IMR-90 (cell line): Measurements from ENCODE around the gene BUD23. TPM values are rescaled to one million over a fixed set of nuclear protein-coding genes. Genes with fewer than 3 reads are reported as not detected.

Experiments used
- ATAC-seq: fragments of 200-7000 bp; cut with Tn5 transposase; 2 replicates; pipeline ENCODE4 v1.9.1; 2020; ENCODE audit warnings: low read depth, mild to moderate bottlenecking, moderate library complexity
- BruUV-seq: library from RNA; stranded (reverse); fragments of 400-500 nt; replicated peaks from 2 replicates; lab custom pipeline; 2021; lab: Mats Ljungman, UMichigan
- CTCF ChIA-PET: fragments of 300-600 bp; formaldehyde crosslinking; extraction: SDS; loops from one replicate; lab custom pipeline; 2021; ENCODE audit warnings: antibody characterized with exemption; lab: Yijun Ruan, JAX
- POLR2A ChIA-PET: fragments of 300-600 bp; sonication (Branson Sonifier 250); formaldehyde crosslinking; loops from one replicate; lab custom pipeline; 2022; ENCODE audit warnings: antibody characterized with exemption; ENCODE audit not compliant: unreplicated experiment; lab: Charles Lee
- DNase-seq: peaks from one replicate; pipeline ENCODE4 v3.0.0; 2013
- H2AFZ ChIP-seq: replicated peaks from 2 replicates; pipeline ENCODE3; 2013; ENCODE audit warnings: low read length, mild to moderate bottlenecking; ENCODE audit not compliant: poor library complexity
- H2AK5ac ChIP-seq: 2 replicates; pipeline ENCODE4 v1.6.1; 2013; ENCODE audit warnings: low read depth, low read length, inconsistent platforms
- H2AK9ac ChIP-seq: replicated peaks from 2 replicates; pipeline ENCODE3; 2013; ENCODE audit warnings: mild to moderate bottlenecking, low read depth, low read length, moderate library complexity; ENCODE audit not compliant: poor library complexity
- H2BK120ac ChIP-seq: 2 replicates; pipeline ENCODE4 v1.6.1; 2013; ENCODE audit warnings: low read depth, low read length, inconsistent platforms
- H2BK15ac ChIP-seq: 3 replicates; pipeline ENCODE4 v1.6.1; 2013; ENCODE audit warnings: low read depth, low read length, inconsistent platforms
- H2BK20ac ChIP-seq: 2 replicates; pipeline ENCODE4 v1.6.1; 2013; ENCODE audit warnings: low read depth, mild to moderate bottlenecking, inconsistent platforms, low read length, moderate library complexity
- H2BK5ac ChIP-seq: 2 replicates; pipeline ENCODE4 v1.6.1; 2013; ENCODE audit warnings: mild to moderate bottlenecking, low read depth, low read length, inconsistent platforms; ENCODE audit not compliant: poor library complexity, severe bottlenecking
- H3K14ac ChIP-seq: replicated peaks from 2 replicates; pipeline ENCODE4 v1.6.1; 2013; ENCODE audit warnings: low read depth, low read length, inconsistent platforms
- H3K18ac ChIP-seq: 2 replicates; pipeline ENCODE4 v1.6.1; 2013; ENCODE audit warnings: low read depth, low read length, control low read depth
- H3K23ac ChIP-seq: 2 replicates; pipeline ENCODE4 v1.6.1; 2013; ENCODE audit warnings: low read depth, low read length, inconsistent platforms
- H3K27ac ChIP-seq: 2 replicates; pipeline ENCODE4 v1.5.1; 2013; ENCODE audit warnings: mild to moderate bottlenecking, control low read depth, low read length; ENCODE audit not compliant: insufficient read depth
- H3K27me3 ChIP-seq: 2 replicates; pipeline ENCODE4 v1.6.1; 2013; ENCODE audit warnings: low read length; ENCODE audit not compliant: control insufficient read depth, insufficient read depth
- H3K36me3 ChIP-seq: 2 replicates; pipeline ENCODE4 v1.6.1; 2013; ENCODE audit warnings: low read length, mixed read lengths; ENCODE audit not compliant: control insufficient read depth, insufficient read depth
- H3K4ac ChIP-seq: 2 replicates; pipeline ENCODE4 v1.6.1; 2013; ENCODE audit warnings: low read depth, low read length, inconsistent platforms
- H3K4me1 ChIP-seq: 2 replicates; pipeline ENCODE4 v1.6.1; 2013; ENCODE audit warnings: low read length, mixed read lengths; ENCODE audit not compliant: control insufficient read depth, insufficient read depth
- H3K4me2 ChIP-seq: 2 replicates; pipeline ENCODE4 v1.6.1; 2013; ENCODE audit warnings: low read depth, mild to moderate bottlenecking, control low read depth, low read length, moderate library complexity
- H3K4me3 ChIP-seq: 2 replicates; pipeline ENCODE4 v1.5.1; 2013; ENCODE audit warnings: low read depth, mild to moderate bottlenecking, control low read depth, low read length, moderate library complexity; ENCODE audit not compliant: insufficient read depth
- H3K56ac ChIP-seq: 2 replicates; pipeline ENCODE4 v1.6.1; 2013; ENCODE audit warnings: low read length, inconsistent platforms; ENCODE audit not compliant: insufficient read depth; ENCODE audit errors: extremely low read depth
- H3K79me1 ChIP-seq, 2 experiments: 2 replicates each; pipeline ENCODE4 v1.6.1; 2013; ENCODE audit warnings: low read length in 2 of 2, inconsistent platforms in 1 of 2, low read depth in 1 of 2
- H3K9ac ChIP-seq: 2 replicates; pipeline ENCODE4 v1.6.1; 2013; ENCODE audit warnings: low read depth, low read length, control low read depth
- H3K9me1 ChIP-seq: 2 replicates; pipeline ENCODE4 v1.6.1; 2013; ENCODE audit warnings: low read length, inconsistent platforms; ENCODE audit not compliant: insufficient read depth
- H3K9me3 ChIP-seq: 2 replicates; pipeline ENCODE4 v1.6.1; 2013; ENCODE audit warnings: low read length; ENCODE audit not compliant: control insufficient read depth, insufficient read depth
- H4K20me1 ChIP-seq: 2 replicates; pipeline ENCODE4 v1.6.1; 2013; ENCODE audit warnings: low read length, inconsistent platforms; ENCODE audit not compliant: insufficient read depth
- H4K5ac ChIP-seq: 2 replicates; pipeline ENCODE4 v1.6.1; 2013; ENCODE audit warnings: mild to moderate bottlenecking, low read depth, low read length, control low read depth
- H4K8ac ChIP-seq, 2 experiments: 2 replicates each; pipeline ENCODE4 v1.6.1; 2013; ENCODE audit warnings: low read depth in 2 of 2, low read length in 2 of 2, control low read depth in 1 of 2, inconsistent platforms in 1 of 2
- H4K91ac ChIP-seq: 2 replicates; pipeline ENCODE4 v1.6.1; 2013; ENCODE audit warnings: low read depth, low read length, inconsistent platforms; ENCODE audit not compliant: insufficient read depth
- FOS ChIP-seq: fragments of 150-350 bp; IDR thresholded peaks from 2 replicates; pipeline ENCODE4 v1.6.1; 2016; ENCODE audit warnings: low read depth, low read length
- MAFK ChIP-seq: IDR thresholded peaks from 2 replicates; pipeline ENCODE4 v1.6.1; 2012; ENCODE audit warnings: low read depth, low read length, improper control_type of control experiment
- MXI1 ChIP-seq: IDR thresholded peaks from 2 replicates; pipeline ENCODE4 v1.6.1; 2012; ENCODE audit warnings: low read depth, mild to moderate bottlenecking, low read length, moderate library complexity, borderline replicate concordance
- WGBS, 2 experiments: methylation state at CpG; one replicate each; pipeline versions ENCODE4 v1.1.5 to v1.1.7; 2013; ENCODE audit warnings: missing lambda C conversion rate in 2 of 2; ENCODE audit not compliant: insufficient read length in 1 of 2; ENCODE audit errors: extremely low coverage in 2 of 2; 5-methylcytosine and 5-hydroxymethylcytosine counted together
- dilution Hi-C: fragments of 300-500 bp; cut with HindIII; formaldehyde crosslinking; loops from one replicate; pipeline ENCODE4 v1.14.3; 2018; ENCODE audit warnings: low sequenced_read_pairs; ENCODE audit not compliant: unreplicated experiment
- in situ Hi-C: fragments of 300-500 bp; cut with MboI; formaldehyde crosslinking; loops from 3 replicates; pipeline ENCODE4 v1.14.3; 2019; ENCODE audit warnings: low sequenced_read_pairs, inconsistent platforms, mixed read lengths
- intact Hi-C: fragments of 100-400 bp; cut with micrococcal nuclease; formaldehyde crosslinking; loops from 2 replicates; pipeline ENCODE4 v1.10.0; 2022
- polyA plus RNA-seq, 3 experiments: library from polyadenylated mRNA; depleted of rRNA; stranded (reverse); fragments of >200 nt; gene quantifications; 2 replicates each; pipeline ENCODE4 v1.2.3, GENCODE V29; 2012; ENCODE audit warnings: low replicate concordance in 1 of 3
- total RNA-seq: library from RNA; depleted of rRNA; stranded (reverse); fragments of >200 nt; gene quantifications from 2 replicates; pipeline ENCODE4 v1.2.3, GENCODE V29; 2012
- TF ChIP-seq, protein P1 (sequence below): fragments of 150-350 bp; IDR thresholded peaks from 2 replicates; pipeline ENCODE4 v1.6.1; 2016; ENCODE audit warnings: low read depth, mild to moderate bottlenecking, low read length, moderate library complexity, borderline replicate concordance

Gene BUD23
- total and polyA plus RNA-seq, 2 of the 4 experiments (the other 2 are of a cell fraction): 35.7 to 65.2 TPM

DNA sequence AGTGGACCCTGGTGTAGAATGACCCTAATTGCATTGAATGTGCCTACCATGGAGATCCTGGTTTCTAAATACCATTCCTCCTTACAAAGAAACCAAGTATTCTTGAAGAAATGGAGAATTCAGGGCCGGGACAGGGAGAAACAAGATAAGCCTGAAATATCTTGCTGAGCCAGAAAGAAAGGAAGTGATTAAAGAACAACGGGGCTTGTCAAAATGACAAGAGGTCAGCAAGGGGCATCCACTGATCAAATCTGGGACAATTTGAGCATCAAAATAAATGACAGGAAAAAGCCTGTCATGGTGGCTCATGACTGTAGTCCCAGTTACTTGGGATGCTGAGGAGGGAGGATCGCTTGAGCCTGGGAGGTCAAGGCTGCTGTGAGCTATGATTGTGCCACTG is 47.1 kb downstream of the BUD23 start:
- H3K9ac ChIP-seq: no peak overlapping the region
- TF ChIP-seq FOS (no peak), MXI1 (no peak), MAFK (no peak)
- TF ChIP-seq, protein P1, sequence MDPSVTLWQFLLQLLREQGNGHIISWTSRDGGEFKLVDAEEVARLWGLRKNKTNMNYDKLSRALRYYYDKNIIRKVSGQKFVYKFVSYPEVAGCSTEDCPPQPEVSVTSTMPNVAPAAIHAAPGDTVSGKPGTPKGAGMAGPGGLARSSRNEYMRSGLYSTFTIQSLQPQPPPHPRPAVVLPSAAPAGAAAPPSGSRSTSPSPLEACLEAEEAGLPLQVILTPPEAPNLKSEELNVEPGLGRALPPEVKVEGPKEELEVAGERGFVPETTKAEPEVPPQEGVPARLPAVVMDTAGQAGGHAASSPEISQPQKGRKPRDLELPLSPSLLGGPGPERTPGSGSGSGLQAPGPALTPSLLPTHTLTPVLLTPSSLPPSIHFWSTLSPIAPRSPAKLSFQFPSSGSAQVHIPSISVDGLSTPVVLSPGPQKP: no peak
- H3K23ac ChIP-seq: no peak overlapping the region
- H4K20me1 ChIP-seq: no peaks in the 10 kb centered on the region
- no peak overlapping the region for H3K4ac ChIP-seq
- no peak overlapping the region for H2BK120ac ChIP-seq
- no peak overlapping the region for H4K91ac ChIP-seq
- intact Hi-C loops: no loop called here
- no TSS peak for BruUV-seq
- no peak overlapping the region for H3K18ac ChIP-seq
- H3K79me1 ChIP-seq: peaks cover 0 to 6% of the 10 kb centered on the region in 2 experiments; a peak in 1 of 4 replicates
- H4K5ac ChIP-seq: no peak overlapping the region
- WGBS, 2 experiments: no CpG with 5 or more reads among the region's 3 CpGs
- H2BK5ac ChIP-seq: no peak overlapping the region
- H4K8ac ChIP-seq: no peak overlapping the region
- in situ Hi-C loops: loop anchor here (5.0 kb wide), 1 partner anchor 123 kb away; no protein-coding TSS in a partner anchor
- H3K14ac ChIP-seq: no peak overlapping the region
- H3K4me2 ChIP-seq: no peak overlapping the region
- no peaks in the 10 kb centered on the region for H3K9me3 ChIP-seq
- no peaks in the 10 kb centered on the region for H3K4me1 ChIP-seq
- no peak overlapping the region for H2BK20ac ChIP-seq
- H2AFZ ChIP-seq: no peak overlapping the region
- no peak overlapping the region for H2AK5ac ChIP-seq
- H2BK15ac ChIP-seq: no peak overlapping the region
- H3K36me3 ChIP-seq: no peaks in the 10 kb centered on the region
- H3K27ac ChIP-seq: no peak overlapping the region
- no peak for DNase-seq
- no peak for ATAC-seq
- dilution Hi-C loops: no loop called here
- no peaks in the 10 kb centered on the region for H3K9me1 ChIP-seq
- H3K27me3 ChIP-seq: no peaks in the 10 kb centered on the region
- no peak overlapping the region for H3K56ac ChIP-seq
- H3K4me3 ChIP-seq: no peak overlapping the region
- CTCF ChIA-PET: interaction anchor here (1.2 kb wide), 1 partner anchor 124 kb away, joined by 3 read pairs; no protein-coding TSS in a partner anchor
- H2AK9ac ChIP-seq: no peak overlapping the region
- POLR2A ChIA-PET: no interaction called here
